Stimulated activated memory B cell treated with anti-CD40 and anti-IgM and Interleukin-4, amounts not matched to agents 10 μg/mL and 1 μg/mL and 100 μg/mL, for 72 hours (primary cell): ENCODE measurements around the gene GRAP.
A peak's percentile ranks its signal among the peaks of the same experiment; 100 is the strongest.
"Not testable (repeated sequence)": the region's sequence is repeated elsewhere in the genome, so short reads cannot be mapped to it uniquely, and the experiment has no call there.

ENCODE experiments used
- ATAC-seq: fragments of 150-1000 bp; cut with Tn5 transposase; 2 replicates; pipeline ENCODE4 v1.10.0; 2021
- H3K27ac Mint-ChIP-seq: one replicate; pipeline ENCODE4 v1.8.0; 2022; ENCODE audit warnings: mild to moderate bottlenecking, mixed read lengths
- H3K27me3 Mint-ChIP-seq: one replicate; pipeline ENCODE4 v1.8.0; 2022; ENCODE audit warnings: mixed read lengths
- H3K36me3 Mint-ChIP-seq: one replicate; pipeline ENCODE4 v1.8.0; 2022; ENCODE audit warnings: mixed read lengths
- H3K4me1 Mint-ChIP-seq: one replicate; pipeline ENCODE4 v1.8.0; 2022; ENCODE audit warnings: mixed read lengths
- H3K4me3 Mint-ChIP-seq: one replicate; pipeline ENCODE4 v1.8.0; 2022; ENCODE audit warnings: mild to moderate bottlenecking, moderate library complexity, mixed read lengths
- H3K9me3 Mint-ChIP-seq: one replicate; pipeline ENCODE4 v1.8.0; 2022; ENCODE audit warnings: mixed read lengths

Gene GRAP

GRCh38 chr17:19055447-19055846 lies 8.7 kb upstream of the GRAP start:
- H3K27ac Mint-ChIP-seq, H3K36me3 Mint-ChIP-seq, H3K9me3 Mint-ChIP-seq, H3K4me3 Mint-ChIP-seq, H3K27me3 Mint-ChIP-seq, H3K4me1 Mint-ChIP-seq: not testable (repeated sequence)
- peak; percentile 88 for ATAC-seq

GRCh38 chr17:19048826-19049225 lies 2.1 kb upstream of the GRAP start:
- H3K27me3 Mint-ChIP-seq, ATAC-seq, H3K36me3 Mint-ChIP-seq, H3K9me3 Mint-ChIP-seq, H3K27ac Mint-ChIP-seq, H3K4me3 Mint-ChIP-seq, H3K4me1 Mint-ChIP-seq: not testable (repeated sequence)

GRCh38 chr17:19047510-19047909 lies 753 bp upstream of the GRAP start:
- not testable (repeated sequence) for H3K27ac Mint-ChIP-seq, H3K9me3 Mint-ChIP-seq, H3K27me3 Mint-ChIP-seq, H3K4me1 Mint-ChIP-seq, H3K4me3 Mint-ChIP-seq, H3K36me3 Mint-ChIP-seq, ATAC-seq

- not testable (repeated sequence) for H3K9me3 Mint-ChIP-seq, ATAC-seq, H3K36me3 Mint-ChIP-seq, H3K27ac Mint-ChIP-seq, H3K27me3 Mint-ChIP-seq, H3K4me3 Mint-ChIP-seq, H3K4me1 Mint-ChIP-seq
These were observed 2.1 kb downstream of the GRAP start for GRCh38 chr17:19044643-19045042.

- H3K9me3 Mint-ChIP-seq, H3K36me3 Mint-ChIP-seq, H3K4me3 Mint-ChIP-seq, H3K4me1 Mint-ChIP-seq, H3K27me3 Mint-ChIP-seq, H3K27ac Mint-ChIP-seq: not testable (repeated sequence)
- peak; percentile 65 for ATAC-seq
These were observed 3.7 kb downstream of the GRAP start for GRCh38 chr17:19043032-19043431.

GRCh38 chr17:19042369-19042768 lies 4.4 kb downstream of the GRAP start:
- H3K4me1 Mint-ChIP-seq, H3K36me3 Mint-ChIP-seq, H3K9me3 Mint-ChIP-seq, H3K27me3 Mint-ChIP-seq, H3K4me3 Mint-ChIP-seq, H3K27ac Mint-ChIP-seq: not testable (repeated sequence)
- peak; percentile 70 for ATAC-seq

GRCh38 chr17:19041871-19042270 lies 4.9 kb downstream of the GRAP start:
- H3K4me3 Mint-ChIP-seq, H3K27me3 Mint-ChIP-seq, H3K27ac Mint-ChIP-seq, H3K4me1 Mint-ChIP-seq, H3K36me3 Mint-ChIP-seq, H3K9me3 Mint-ChIP-seq, ATAC-seq: not testable (repeated sequence)

GRCh38 chr17:19040350-19040749 lies 6.4 kb downstream of the GRAP start:
- not testable (repeated sequence) for H3K27ac Mint-ChIP-seq, H3K27me3 Mint-ChIP-seq, H3K4me3 Mint-ChIP-seq, H3K36me3 Mint-ChIP-seq, H3K4me1 Mint-ChIP-seq, H3K9me3 Mint-ChIP-seq, ATAC-seq

- H3K27ac Mint-ChIP-seq, H3K36me3 Mint-ChIP-seq, H3K9me3 Mint-ChIP-seq, H3K4me3 Mint-ChIP-seq, H3K4me1 Mint-ChIP-seq, H3K27me3 Mint-ChIP-seq: not testable (repeated sequence)
- peak; percentile 56 for ATAC-seq
These were observed 8.0 kb downstream of the GRAP start for GRCh38 chr17:19038730-19039129.

GRCh38 chr17:19038007-19038406 lies 8.8 kb downstream of the GRAP start:
- ATAC-seq = peak; percentile 18

GRCh38 chr17:19037547-19037946 lies 9.2 kb downstream of the GRAP start:
- not testable (repeated sequence) for H3K9me3 Mint-ChIP-seq, H3K4me1 Mint-ChIP-seq, H3K27ac Mint-ChIP-seq, H3K27me3 Mint-ChIP-seq, H3K36me3 Mint-ChIP-seq, H3K4me3 Mint-ChIP-seq, ATAC-seq

More at GRCh38 chr17:19038007-19038406, 8.8 kb downstream of the GRAP start:
- H3K27ac Mint-ChIP-seq, H3K4me3 Mint-ChIP-seq, H3K9me3 Mint-ChIP-seq, H3K27me3 Mint-ChIP-seq, H3K36me3 Mint-ChIP-seq, H3K4me1 Mint-ChIP-seq: not testable (repeated sequence)

- peak; percentile 65 for ATAC-seq
- H3K27me3 Mint-ChIP-seq, H3K4me3 Mint-ChIP-seq, H3K9me3 Mint-ChIP-seq, H3K27ac Mint-ChIP-seq, H3K4me1 Mint-ChIP-seq, H3K36me3 Mint-ChIP-seq: not testable (repeated sequence)
These were observed 10.6 kb downstream of the GRAP start for GRCh38 chr17:19036186-19036585.

- not testable (repeated sequence) for H3K27ac Mint-ChIP-seq, H3K9me3 Mint-ChIP-seq, H3K36me3 Mint-ChIP-seq, H3K27me3 Mint-ChIP-seq, H3K4me3 Mint-ChIP-seq, H3K4me1 Mint-ChIP-seq
- peak; percentile 80 for ATAC-seq
These were observed 14.3 kb downstream of the GRAP start for GRCh38 chr17:19032377-19032988.

GRCh38 chr17:19031729-19032128 lies 15.0 kb downstream of the GRAP start:
- peak; percentile 69 for ATAC-seq
- not testable (repeated sequence) for H3K4me3 Mint-ChIP-seq, H3K27me3 Mint-ChIP-seq, H3K27ac Mint-ChIP-seq, H3K4me1 Mint-ChIP-seq, H3K36me3 Mint-ChIP-seq, H3K9me3 Mint-ChIP-seq

- not testable (repeated sequence) for H3K27ac Mint-ChIP-seq, H3K4me3 Mint-ChIP-seq, H3K36me3 Mint-ChIP-seq, H3K9me3 Mint-ChIP-seq, H3K27me3 Mint-ChIP-seq, ATAC-seq, H3K4me1 Mint-ChIP-seq
These were observed 15.8 kb downstream of the GRAP start for GRCh38 chr17:19030771-19031449.

- H3K4me1 Mint-ChIP-seq, H3K27me3 Mint-ChIP-seq, H3K27ac Mint-ChIP-seq, H3K9me3 Mint-ChIP-seq, ATAC-seq, H3K4me3 Mint-ChIP-seq, H3K36me3 Mint-ChIP-seq: not testable (repeated sequence)
These were observed 17.0 kb downstream of the GRAP start for GRCh38 chr17:19029740-19030139.

- not testable (repeated sequence) for H3K27me3 Mint-ChIP-seq, ATAC-seq, H3K9me3 Mint-ChIP-seq, H3K27ac Mint-ChIP-seq, H3K4me3 Mint-ChIP-seq
- H3K4me1 Mint-ChIP-seq = peaks cover 16% of the 10 kb centered on the region
- peaks cover 13% of the 10 kb centered on the region for H3K36me3 Mint-ChIP-seq
These were observed 18.1 kb downstream of the GRAP start for GRCh38 chr17:19028671-19029070.
